Measurements from ENCODE around the gene GRIP1.

The GRIP1 gene

DNA sequence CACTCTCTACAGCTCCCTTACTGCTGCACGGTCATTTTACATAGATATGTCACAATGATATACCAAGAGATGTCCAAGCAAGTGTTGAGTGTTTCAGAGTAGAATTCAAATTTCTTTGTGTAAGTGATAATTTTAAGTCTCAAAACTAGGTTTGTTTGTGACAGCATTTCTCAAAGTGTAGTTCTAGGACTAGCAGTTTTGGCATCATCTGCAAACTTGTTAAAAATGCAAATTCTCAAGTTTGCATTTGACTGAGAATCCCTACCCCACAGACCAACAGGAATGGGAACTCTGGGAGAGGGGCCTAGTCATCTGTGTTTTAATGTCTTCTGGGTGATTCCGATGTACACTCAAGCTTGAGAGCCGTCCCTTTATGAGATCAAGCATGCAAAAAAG lies 279.0 kb downstream of the GRIP1 start:
- no peak for DNase-seq (ENCODE audit: low read depth in 4 of 4, low spot score in 1 of 4)

DNA sequence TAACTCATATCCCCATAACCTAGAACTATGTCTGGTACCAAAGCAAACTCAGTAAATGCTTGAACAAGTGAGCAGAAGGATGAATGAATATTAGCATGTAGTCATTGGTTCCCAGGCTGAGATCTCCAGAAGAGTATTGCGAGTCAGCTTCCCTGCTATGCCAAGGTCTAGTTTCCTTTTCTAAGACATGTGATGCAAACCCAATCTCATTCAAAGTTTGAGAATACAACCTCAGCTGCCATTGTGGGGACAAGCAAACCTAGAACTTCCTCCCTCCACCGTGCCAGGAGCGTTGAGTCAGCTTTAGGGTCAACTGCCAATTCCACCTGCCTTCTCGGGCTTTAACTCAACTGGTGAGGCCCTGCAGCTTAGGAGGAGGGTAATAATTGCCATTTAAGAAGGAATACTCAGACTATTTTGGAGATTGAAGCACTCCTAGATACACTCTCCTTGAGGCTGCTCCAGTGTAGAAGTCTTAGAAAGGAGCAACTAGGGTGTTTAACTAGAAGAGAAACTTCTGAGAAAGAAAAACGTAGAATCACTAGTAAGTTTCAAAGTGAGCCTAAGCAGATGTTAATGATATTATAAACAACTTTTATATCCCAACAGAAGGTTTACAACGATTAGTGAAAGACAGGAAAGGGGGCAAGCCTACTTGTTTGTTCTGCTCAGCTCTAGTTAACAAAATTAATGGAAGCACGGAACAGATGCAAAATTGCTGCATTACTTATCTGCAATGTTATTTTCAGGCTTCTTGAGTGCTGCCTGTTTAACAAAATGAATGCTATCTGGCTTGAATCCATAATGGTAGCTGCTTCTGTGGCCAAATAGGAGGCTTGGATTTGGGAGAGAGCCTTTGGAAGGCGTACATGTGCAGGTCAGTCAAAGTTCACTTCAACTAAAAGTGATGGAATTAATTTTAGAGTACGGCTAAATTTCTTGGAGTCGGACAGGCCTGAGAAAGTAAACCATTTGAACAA lies 279.7 kb downstream of the GRIP1 start:
- DNase-seq (ENCODE audit: low read depth in 4 of 4, low spot score in 1 of 4): no peak

DNA sequence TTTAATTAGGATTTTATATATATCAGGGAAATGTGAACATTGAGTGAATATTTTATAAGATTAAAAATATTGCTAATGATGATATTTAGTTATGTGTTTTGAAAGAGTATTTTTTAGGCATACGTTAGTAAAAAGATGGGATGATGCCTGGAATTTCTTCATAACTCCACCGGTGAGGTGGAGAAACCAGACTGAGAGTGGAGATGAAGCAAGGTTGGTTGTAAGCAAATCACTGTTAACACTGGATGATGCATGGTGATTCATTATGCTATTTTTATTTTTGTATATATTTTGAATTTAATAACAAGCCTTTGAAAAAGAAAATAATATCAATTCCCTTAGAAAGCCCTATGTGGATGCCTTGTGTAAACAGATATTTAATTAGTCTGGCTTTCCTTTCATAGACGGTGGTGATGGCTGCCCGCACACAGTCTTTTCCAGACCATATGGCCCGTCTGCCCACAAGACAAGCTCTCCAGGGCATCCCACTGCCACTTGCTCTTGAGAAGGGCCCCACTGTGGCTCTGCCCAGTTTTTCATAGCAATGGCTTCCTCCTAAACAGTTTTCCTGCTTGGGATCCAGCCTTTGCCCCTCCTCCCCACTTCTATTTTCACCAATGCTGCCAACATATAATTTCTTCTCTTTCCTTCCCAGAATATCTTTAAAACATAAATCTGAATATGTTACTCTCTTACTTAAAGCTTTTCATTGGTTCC lies 281.1 kb downstream of the GRIP1 start:
- DNase-seq (ENCODE audit: low read depth in 4 of 4, low spot score in 1 of 4): no peak

DNA sequence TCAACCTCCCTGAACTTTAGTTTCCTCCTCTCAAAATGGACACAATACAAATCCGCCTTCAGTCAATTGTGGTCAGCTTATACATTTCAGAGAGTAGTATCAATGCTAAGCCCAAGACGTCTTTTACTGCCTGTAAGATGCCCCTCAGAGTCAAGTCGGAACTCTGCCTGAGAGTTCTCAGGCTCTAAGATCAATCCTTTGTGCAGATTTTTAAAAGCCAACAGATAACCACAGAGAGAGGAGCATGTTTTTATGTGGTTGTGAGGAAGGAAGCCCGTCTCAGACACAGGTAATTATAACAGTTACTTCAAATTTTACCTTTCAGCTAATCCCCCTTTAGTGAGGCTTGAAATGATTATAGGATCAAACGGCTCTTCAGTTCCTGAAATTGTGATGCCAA lies 285.0 kb downstream of the GRIP1 start:
- DNase-seq (ENCODE audit: low read depth in 4 of 4, low spot score in 1 of 4): no peak

DNA sequence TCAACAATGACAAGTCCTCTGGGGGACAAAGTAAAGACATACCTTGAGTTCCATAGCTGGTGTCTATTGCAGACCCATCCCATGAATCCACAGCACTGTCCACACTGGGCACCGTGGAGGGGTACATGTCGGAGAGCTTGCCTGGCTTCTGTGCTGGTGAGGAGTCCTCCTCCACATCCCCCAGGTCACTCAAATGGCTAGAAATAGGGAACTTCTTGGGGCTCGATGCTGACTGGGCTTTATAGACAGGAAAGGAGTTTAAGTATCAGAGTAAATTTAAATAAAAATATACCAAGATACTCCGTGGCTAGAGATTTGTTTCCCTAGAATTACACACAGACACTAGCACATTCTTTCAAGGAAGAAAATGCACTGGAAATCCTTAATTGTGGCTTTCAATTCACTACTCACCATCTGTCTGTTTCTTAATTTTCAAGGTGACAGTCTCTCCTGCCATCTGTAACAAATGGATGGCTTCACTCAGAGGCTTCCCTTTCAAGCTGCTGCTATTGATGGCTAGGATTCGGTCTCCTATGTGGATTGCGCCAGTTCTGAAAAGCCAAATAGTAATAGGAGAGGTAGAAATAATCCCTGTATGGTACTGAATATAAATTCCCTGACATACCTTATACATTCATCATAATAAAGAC lies 286.5 kb downstream of the GRIP1 start:
- no peak for DNase-seq (ENCODE audit: low read depth in 4 of 4, low spot score in 1 of 4)

DNA sequence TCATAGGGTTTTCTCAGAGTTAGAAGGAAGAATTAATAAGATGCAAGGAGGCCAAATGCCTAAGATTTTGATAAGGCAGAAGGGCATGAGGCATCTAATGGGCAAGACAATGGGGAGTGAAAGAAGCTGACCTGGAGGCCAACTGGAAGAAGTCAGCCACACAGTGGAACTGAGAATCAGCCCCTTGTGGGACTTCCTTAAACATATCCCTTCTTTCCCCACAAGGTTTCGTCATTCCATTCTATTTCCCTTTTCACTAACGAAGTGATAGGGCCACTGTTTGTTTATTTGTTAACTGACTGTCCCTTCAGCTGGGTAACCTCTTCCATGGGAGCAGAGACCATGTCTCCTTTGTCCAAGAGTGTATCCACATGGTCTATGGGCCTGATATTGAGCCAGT lies 290.4 kb downstream of the GRIP1 start:
- DNase-seq (ENCODE audit: low read depth in 4 of 4, low spot score in 1 of 4): no peak

DNA sequence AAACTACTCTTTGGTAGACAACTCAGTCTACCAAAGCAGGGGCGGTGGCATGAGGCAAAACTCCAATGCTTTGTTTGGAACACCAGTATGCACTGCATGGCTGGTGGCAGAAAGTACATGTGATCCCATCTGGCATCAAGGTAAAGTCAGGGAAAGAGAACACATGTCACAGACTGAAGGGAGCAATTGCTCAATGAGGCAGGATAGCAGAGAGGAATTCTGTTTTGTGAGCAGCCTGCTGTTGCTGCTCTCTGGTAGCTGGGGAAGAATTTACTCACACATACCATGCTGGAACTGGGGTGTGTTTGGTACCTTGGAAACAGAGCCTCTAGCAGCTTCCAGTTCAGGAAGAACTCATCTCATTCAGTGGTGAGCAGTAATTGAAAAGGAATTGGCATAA lies 291.8 kb downstream of the GRIP1 start:
- DNase-seq (ENCODE audit: low read depth in 4 of 4, low spot score in 1 of 4): no peak

DNA sequence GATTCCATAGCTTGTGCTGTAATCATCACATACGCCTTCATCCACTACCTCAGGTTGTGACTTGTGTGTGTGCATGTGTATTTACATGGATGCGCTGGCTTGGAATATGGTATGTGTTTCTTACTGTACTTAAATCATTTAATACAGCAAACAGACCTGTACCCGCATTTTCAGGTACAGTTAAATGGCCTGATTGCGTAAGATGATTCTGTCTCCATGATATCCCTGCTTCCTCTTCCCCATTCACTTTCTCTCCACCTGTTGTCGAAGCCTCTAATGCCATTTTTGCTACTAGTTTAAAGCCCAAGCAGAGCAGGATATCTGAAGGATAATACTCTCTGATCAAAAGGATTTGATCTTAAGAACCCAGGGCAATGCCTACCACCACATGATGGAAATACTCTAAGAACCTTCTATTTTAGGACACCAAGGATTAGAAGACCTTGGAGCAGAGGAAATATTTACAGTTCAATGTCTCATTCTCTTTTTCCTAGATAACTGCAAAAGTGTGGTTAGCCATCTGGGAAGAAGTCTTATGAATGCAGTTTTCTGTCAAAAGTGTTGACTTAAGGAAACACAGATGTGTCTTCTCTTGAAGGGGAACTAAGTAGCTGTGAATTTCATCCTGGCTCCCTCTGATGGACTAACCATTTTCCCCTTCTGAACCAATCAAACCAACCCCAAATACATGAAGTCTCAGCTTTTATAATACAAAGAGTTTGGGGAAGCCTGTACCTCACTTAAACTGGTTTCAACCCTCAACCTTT lies 297.9 kb downstream of the GRIP1 start:
- DNase-seq (ENCODE audit: low read depth in 4 of 4, low spot score in 1 of 4): no peak

DNA sequence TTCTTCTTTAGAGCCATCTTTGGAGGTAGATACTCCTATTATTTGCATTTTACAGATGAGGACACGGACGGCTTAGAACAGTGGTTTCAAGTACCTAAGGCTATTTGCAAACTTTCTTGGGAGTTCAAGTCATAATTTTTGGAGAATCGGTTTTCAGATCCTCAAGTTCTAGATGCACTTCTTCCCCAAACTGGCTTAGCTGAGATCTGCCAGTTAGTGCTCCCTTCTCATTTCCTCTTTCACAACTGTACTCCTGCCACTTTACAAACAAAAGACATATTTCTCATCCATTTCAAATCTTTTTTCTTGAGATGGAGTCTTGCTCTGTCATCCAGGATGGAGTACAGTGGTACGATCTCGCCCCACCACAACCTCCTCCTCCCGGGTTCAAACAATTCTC lies 299.3 kb downstream of the GRIP1 start:
- no peak for DNase-seq (ENCODE audit: low read depth in 4 of 4, low spot score in 1 of 4)

DNA sequence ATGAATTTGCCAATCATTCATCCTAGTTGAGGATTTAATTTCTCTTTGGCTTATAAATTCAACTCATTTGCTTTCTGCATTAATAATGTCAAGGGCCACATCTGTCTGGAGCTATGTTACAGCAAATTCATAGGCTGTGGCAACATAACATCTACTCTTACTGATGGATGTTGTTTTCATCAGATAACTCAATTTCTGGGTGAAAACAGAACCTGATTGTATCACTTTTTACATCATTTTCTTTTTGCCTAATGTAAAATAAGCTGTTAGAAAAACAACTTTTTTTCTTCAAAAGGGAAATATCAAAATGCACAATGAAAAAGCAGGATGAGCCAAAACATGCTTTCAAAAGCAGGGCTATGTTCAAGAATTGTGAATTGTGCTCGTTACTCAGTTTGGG lies 303.3 kb downstream of the GRIP1 start:
- no peak for DNase-seq (ENCODE audit: low read depth in 4 of 4, low spot score in 1 of 4)

DNA sequence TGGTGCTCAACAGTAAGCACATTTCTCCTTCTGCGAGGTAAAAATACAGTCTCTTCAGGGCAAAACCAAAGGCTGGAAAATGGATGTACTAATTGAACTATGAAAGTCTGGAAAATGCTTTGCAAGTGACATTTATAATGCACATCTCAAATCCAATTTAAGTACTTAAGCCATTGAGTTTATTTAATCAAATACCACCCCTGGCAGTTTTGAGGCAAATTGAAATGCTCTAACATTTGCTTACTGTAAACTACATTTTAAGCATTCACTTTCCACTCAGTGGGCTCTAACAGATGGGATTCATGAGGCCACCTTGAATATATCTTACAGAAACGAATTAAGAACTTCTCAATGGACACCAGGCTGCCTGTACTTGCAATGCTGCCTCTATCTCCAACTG lies 306.9 kb downstream of the GRIP1 start:
- no peak for DNase-seq (ENCODE audit: low read depth in 4 of 4, low spot score in 1 of 4)

DNA sequence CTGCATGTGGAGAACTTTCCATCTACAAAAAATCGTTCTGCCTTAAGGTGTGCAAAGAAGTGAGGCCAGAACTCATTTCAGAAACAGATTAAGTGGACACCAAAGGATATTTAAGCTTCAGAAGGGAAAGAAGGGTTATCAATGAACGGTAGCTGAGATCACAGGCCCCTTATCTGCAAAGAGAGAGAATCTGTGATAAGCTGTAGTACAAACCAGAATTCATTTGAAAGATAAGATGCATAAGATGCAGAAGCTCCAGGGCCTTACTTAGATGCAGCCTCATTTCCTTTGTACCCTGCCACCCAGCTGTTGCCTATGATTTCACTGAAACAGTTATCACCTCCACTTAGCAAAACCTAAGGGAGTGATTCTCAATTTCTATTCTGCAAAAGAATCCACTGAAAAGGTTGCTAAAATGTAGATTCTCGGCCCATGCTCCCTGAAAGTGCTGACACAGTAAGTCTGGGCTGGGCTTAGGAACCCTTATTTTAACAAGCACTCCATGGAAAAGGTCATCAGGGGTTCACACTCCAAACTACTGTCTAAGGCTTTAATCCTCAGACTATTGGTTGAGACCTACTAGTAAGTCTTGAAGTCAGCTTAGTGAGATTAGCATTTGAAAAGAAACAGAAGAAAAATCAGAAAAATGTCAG lies 311.7 kb downstream of the GRIP1 start:
- no peak for DNase-seq (ENCODE audit: low read depth in 4 of 4, low spot score in 1 of 4)

DNA sequence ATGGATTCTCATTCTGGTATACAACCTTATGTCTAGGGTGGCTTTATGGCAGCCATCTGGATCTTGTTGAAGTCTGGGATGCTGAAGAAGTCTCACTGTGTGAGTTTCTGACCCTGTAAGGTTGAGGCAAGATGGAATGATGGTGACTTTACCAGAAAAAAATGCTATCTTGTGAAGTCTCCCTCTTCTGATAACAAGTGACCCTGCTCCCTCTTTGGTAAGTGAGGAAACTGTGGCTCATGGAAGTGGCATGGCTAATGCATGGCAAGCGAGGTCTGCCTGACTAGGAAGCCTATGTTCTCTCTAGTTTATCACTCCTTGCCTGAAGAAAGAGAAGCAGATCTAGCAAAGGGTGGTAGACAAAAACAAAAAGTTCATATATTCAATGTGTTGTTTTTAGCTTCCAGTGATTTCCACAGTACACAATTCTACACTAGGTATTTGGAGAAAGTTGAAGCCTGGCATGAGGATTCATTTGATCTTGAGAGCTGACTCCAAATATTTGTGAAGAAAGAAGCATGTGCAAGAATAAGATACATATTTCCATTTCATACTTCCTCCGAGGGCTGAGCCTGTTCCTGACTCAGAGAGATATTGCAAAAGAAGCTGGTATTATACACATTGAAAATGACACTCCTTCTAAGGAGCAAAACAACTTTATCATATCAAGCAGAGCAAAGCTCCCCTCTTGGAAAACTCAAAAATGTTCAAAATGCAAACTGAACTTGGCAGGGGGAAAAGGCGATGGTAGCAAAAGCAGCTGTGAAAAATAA lies 313.0 kb downstream of the GRIP1 start:
- DNase-seq (ENCODE audit: low read depth in 4 of 4, low spot score in 1 of 4): no peak

DNA sequence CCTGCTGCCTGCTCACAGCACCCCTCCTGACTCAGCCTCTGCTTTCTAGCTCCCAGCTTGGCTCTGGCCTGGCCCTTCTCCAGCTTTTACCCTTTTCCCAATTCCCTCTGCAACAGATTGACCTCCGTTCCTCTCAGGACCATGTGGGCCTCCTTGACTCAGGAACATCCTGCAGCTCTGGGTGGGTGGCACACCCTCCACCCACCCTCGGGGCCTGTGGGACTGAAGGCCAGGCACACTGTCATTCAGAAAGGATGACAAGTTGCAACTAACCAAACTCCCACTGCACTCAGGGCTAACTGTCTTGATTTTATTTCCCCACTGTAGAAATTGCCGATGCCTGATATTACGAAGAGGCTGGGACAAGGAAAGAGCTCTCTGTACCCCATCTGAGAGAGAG lies 317.2 kb downstream of the GRIP1 start:
- no peak for DNase-seq (ENCODE audit: low read depth in 4 of 4, low spot score in 1 of 4)

DNA sequence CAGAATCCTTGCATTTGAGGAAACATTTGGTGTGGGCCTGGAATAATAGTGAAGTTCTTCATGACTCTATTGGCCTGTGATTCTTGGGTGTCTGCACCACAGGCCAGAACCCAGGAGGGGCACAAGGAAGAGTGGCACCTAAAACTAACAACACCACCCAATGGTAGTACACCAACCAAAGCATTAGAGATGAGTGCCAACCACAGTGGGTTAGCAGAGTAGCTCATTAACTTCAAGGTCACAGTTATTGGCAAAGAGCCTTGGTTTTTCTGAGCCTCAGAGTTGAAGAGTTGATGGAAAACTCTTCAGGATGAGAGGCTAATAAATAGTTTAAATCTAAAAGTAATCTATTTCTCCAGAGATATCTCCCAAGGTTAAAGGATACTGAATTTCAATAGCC lies 319.6 kb downstream of the GRIP1 start:
- no peak for DNase-seq (ENCODE audit: low read depth in 4 of 4, low spot score in 1 of 4)

DNA sequence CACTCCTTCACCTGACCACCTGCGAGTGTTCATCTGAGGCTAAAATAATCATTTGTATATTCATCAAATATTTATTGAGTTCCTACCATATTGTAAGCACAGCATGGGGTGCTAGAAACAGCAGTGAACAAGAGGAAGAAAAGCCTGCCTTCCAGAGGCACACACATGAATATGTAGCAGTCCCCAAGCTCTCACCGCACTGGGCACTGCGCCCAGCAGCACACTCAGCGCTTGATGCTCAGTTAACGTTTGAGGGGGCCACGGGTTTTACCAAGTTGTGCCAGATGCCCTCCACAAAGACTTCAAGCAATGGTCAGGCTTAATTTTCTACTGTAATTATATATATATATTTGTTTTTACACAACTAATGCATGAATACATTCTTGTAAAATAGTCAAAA lies 324.6 kb downstream of the GRIP1 start:
- no peak for DNase-seq (ENCODE audit: low read depth in 4 of 4, low spot score in 1 of 4)

DNA sequence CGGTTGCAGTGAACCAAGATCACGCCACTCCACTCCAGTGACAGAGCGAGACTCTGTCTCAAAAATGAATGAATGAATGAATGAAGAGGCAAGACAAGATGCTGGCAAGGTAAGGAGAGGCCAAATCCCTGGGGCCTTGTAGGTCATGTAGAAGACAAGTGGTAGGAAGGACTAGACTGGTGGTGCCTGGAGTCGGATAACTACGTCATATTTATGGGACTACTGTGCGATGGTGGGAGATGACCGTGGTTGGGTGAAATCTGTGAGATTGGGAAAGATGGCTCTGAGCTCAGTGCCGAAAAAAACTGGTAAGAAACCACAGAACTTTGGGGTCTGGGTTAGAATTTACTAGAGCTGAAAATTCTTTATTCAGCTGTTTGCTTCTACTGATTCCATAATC lies 326.0 kb downstream of the GRIP1 start:
- no peak for DNase-seq (ENCODE audit: low read depth in 4 of 4, low spot score in 1 of 4)

DNA sequence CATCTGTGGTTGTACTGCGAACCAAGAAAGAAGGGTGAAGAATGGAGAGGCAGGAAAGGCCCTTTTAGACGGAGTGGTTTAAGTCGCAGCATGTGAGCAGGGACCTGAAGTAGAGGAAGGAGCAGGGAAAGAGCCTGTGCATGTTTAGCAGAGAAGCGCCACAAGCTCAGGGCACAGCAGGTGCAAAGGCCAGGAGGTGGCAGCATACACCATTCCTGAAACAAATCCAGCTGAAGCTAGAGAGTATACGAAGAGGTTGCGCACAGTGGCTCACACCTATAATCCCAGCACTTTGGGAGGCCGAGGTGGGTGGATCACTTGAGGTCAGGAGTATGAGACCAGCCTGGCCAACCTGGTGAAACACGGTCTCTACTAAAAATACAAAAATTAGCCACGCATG lies 326.7 kb downstream of the GRIP1 start:
- DNase-seq (ENCODE audit: low read depth in 4 of 4, low spot score in 1 of 4): peak in 1 of 4 experiments; percentile 8

DNA sequence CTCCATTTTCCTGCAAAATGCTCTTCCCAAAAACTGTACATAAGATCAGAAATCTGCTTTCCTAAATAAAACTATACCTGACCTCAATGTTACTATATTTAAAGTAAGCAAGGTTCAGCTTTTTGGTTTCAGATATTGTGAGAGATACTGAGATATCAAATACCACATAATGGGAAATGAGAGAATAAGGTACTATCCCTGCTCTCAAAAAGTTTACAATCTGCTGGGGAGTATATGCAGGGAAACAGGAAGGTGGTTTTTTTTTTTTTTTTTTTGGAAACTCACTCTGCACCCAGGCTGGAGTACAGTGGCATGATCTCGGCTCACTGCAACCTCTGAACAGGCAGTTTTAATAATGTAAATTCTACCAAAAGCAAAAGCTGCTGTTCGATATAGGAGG lies 327.6 kb downstream of the GRIP1 start:
- no peak for DNase-seq (ENCODE audit: low read depth in 4 of 4, low spot score in 1 of 4)

DNA sequence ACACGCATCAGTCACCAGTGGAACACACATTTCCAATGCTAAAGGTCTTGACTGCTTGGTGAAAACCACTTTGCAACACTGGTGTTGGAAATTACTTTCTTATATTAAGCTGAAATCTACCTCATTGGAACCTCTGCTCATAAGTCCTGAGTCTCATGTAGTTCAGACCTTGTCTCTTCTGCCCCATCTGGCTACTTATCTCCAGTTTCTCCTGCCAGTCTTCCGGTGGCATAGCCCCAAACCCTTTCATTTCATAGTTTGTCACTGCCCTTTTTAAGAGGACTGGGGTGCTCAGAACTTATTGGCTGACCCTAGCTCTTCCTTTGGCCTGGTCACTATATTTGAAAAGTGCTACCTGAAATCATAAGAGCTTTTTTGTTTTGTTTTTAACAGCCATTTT lies 332.9 kb downstream of the GRIP1 start:
- no peak for DNase-seq (ENCODE audit: low read depth in 4 of 4, low spot score in 1 of 4)
